ENCODE data around the gene PHF21B. TPM values are rescaled to one million over a fixed set of nuclear protein-coding genes. Genes with fewer than 3 reads are reported as not detected.

PHF21B gene
- total RNA-seq, 2 experiments from 2014 or later, result not detected

DNA sequence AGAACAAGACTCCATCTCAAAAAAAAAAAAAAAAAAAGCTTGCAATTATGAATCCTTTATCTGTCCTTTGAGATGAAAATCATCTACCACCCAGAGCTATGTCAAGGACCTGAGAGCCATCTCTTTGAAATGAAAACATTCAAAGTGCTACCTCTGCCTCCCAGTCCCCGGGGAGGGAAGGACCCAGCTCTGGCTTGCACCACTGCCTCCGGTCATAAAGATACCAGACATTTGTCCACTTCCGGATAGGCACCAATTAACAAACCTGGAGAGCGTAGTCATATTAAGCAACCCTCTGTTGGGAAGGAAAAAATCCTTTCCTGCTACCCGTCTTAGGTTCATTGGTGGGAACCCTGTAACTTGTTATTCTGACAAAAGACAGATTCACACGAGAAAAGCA, 158.9 kb downstream of the PHF21B start:
- Mint-ChIP-seq H3K36me3 (ENCODE audit: low read depth) (no peaks in the 10 kb centered on the region), H3K27me3 (no peaks in the 10 kb centered on the region), H3K4me1 (peaks cover 1% of the 10 kb centered on the region), H3K27ac (no peak overlapping the region), H3K9me3 (no peaks in the 10 kb centered on the region), H3K4me3 (no peak overlapping the region)
- no peak for DNase-seq
- ChIA-PET POLR2A (no interaction called here), CTCF (interaction anchor here (0.7 kb wide), 1 partner anchor 76 kb away, joined by 5 read pairs; no protein-coding TSS in a partner anchor)

DNA sequence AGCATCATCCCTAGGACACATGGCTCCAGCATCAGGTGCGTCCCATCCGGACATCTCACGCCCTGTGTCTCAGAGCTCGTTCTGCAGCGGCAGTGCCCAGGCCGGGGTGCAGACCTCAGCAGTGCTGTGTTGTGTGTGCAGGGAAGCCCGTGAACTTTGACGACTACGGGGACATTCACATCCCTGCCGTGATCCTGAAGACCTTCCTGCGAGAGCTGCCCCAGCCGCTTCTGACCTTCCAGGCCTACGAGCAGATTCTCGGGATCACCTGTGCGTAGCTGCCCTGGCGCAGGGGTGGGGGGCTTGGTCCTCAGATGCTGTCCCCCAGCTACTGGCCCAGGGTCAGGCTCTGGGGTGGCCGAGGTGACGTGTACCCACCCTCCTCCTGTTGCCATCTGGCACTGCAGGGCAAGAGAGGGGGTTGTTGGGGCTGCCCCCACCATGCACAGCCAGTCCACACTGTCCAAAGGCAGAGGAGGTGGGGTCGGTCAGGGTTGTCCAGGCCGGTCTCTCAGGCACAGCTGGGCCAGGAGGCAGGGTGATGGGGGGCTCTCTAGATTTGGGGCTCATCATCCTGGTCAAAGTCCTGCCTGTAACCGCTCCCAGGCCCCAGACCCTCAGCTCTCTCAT, 160.9 kb downstream of the PHF21B start:
- Mint-ChIP-seq H3K4me1 (peaks cover 1% of the 10 kb centered on the region), H3K27ac (no peak overlapping the region), H3K4me3 (no peak overlapping the region), H3K9me3 (no peaks in the 10 kb centered on the region), H3K36me3 (ENCODE audit: low read depth) (no peaks in the 10 kb centered on the region), H3K27me3 (no peaks in the 10 kb centered on the region)
- DNase-seq, result no peak
- CTCF ChIA-PET, result no interaction called here
- POLR2A ChIA-PET, result no interaction called here

DNA sequence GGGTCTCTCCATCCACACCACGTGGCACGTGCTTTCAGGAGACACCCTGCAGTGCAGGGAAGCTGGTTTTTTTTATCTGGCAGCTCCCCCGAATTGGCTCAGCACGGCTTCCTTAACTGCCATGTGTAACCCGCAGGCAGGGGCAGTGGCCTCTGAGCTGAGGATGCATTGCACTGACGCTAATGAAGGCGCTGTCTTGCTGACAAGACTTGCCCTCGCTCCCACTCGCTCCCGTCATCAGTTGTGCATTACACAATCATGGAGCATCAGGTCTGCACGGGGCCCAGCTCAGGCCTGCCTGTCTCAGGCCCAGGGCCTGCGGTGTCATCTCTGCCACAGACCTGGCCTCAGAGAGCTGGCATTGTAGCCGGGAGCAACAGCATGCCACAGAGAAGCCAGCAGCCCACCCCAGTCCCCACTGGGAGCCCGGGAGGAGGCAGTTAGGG, 161.5 kb downstream of the PHF21B start:
- Mint-ChIP-seq H3K9me3 (no peaks in the 10 kb centered on the region), H3K4me1 (peaks cover 1% of the 10 kb centered on the region), H3K36me3 (ENCODE audit: low read depth) (no peaks in the 10 kb centered on the region), H3K27me3 (no peaks in the 10 kb centered on the region), H3K27ac (no peak overlapping the region), H3K4me3 (no peak overlapping the region)
- no peak for DNase-seq
- CTCF ChIA-PET, result no interaction called here
- POLR2A ChIA-PET, result no interaction called here

DNA sequence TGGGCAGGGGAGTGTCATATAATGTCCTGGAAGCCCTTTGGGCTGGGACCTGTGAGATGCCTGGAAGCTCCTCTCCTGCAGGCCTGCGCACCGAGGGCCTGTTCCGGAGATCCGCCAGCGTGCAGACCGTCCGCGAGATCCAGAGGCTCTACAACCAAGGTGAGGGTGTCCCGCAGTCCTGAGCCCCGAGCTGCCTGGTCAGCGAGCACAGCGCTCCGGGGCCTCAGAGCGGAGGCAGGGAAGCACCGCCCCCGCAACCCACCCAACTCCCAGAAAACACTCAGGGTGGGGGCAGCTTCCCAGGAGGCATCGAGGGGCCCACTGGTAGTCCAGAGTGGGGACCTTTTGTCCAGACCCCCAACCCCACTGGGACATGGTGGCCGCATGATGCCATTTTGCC, 161.9 kb downstream of the PHF21B start:
- DNase-seq, result no peak
- no peaks in the 10 kb centered on the region for H3K27me3 Mint-ChIP-seq
- POLR2A ChIA-PET, result no interaction called here
- no peak overlapping the region for H3K4me3 Mint-ChIP-seq
- H3K36me3 Mint-ChIP-seq (ENCODE audit: low read depth), result no peaks in the 10 kb centered on the region
- CTCF ChIA-PET, result no interaction called here
- no peak overlapping the region for H3K27ac Mint-ChIP-seq
- H3K9me3 Mint-ChIP-seq, result no peaks in the 10 kb centered on the region
- H3K4me1 Mint-ChIP-seq, result no peaks in the 10 kb centered on the region

DNA sequence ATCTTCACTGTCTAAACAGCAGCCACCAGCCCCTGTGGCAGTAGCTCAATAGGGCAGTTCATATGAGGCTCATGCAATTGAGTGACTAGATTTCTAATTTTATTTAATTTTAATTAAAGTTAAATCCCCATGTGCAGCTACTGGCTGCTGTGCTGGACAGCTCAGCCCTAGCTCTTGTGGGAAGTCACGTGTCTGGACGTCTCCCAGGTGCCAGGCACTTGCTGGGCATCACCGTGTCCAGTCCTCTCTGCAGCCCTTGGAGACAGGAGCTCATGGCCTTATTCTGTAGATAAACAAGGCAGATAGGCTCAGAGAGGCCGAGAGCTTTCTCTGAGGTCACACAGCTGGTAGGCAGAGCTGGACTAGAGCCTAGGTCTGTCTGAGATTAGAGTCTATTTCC, 162.4 kb downstream of the PHF21B start:
- Mint-ChIP-seq H3K4me1 (no peaks in the 10 kb centered on the region), H3K36me3 (ENCODE audit: low read depth) (no peaks in the 10 kb centered on the region), H3K9me3 (no peaks in the 10 kb centered on the region), H3K27ac (no peak overlapping the region), H3K4me3 (no peak overlapping the region), H3K27me3 (no peaks in the 10 kb centered on the region)
- no peak for DNase-seq
- ChIA-PET CTCF (no interaction called here), POLR2A (no interaction called here)

DNA sequence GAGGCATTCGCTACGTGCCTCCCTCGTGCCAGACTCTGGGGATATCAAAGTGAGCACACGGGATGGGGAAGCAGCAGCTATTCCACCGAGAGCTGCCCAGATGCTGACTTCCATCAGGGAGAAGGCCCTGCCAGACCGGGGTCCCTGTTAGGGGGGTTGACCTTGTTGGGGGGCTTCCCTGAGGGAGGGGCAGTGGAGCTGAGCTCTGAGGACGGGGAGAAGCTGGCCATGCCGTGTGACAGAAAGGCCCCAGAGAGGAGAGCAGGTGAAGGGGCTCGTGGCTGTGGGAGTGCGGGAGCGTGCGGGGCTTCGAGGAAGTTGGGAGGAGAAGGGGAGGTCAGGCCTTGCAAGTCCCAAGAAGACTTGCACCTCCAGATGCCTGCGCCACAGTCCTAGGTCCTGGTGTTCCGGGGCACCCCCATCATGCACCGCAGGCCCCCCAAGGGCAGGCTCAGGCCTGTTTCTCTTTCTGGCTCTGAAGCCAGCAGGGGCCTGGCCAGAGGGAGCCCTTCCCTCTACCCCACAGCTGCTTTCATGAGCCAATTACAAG, 163.0 kb downstream of the PHF21B start:
- Mint-ChIP-seq H3K4me3 (no peak overlapping the region), H3K27ac (no peak overlapping the region), H3K9me3 (no peaks in the 10 kb centered on the region), H3K36me3 (ENCODE audit: low read depth) (no peaks in the 10 kb centered on the region), H3K4me1 (no peaks in the 10 kb centered on the region), H3K27me3 (no peaks in the 10 kb centered on the region)
- ChIA-PET POLR2A (no interaction called here), CTCF (no interaction called here)
- DNase-seq, result no peak

DNA sequence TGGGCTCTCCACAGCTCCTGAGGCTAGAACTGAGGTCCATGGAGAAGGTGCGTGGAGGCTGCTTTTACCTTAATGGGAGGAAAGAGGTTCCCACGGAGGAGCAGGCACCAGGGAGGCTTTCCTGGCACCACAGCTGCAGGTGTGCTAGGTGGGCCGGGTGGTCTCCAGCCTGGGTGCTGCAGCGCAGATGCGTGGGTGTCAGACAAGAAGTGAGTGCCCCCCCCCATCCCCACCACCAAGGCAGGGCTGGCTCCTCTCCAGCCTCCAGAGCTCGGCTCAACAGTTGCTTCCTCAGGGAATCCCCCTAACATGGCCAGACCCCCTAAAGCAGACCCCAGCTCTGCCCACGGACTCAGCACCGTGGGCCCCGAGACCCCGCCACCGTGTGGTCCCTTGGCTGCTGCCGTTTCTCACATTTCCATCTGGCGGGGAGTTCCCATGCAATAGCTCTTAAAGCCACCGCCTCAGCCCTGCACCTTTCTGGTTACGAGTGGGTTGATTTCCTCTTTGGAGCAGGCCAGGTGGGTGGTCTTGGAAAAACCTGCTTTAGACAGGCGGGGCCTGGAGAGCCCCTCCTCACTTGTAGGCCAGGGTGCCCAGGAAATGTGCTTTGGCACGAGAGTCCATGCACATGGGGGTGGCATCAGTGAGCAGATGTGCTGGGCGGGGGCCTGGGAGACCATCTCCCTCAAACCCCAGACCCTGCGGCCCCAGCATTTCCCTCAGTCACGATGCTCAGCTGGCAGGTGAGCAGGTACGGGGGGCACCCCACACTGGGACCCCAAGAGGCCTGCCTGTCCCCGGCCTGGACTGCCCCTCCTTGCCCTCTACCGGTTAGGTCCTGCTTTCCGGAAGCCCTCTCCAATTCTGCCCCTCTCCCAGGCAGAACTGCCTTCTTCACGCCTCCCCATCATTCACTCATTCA, 163.7 kb downstream of the PHF21B start:
- ChIA-PET POLR2A (no interaction called here), CTCF (no interaction called here)
- no peak overlapping the region for H3K4me3 Mint-ChIP-seq
- H3K36me3 Mint-ChIP-seq (ENCODE audit: low read depth), result no peaks in the 10 kb centered on the region
- H3K9me3 Mint-ChIP-seq, result no peaks in the 10 kb centered on the region
- DNase-seq, result no peak
- no peak overlapping the region for H3K27ac Mint-ChIP-seq
- H3K4me1 Mint-ChIP-seq, result no peaks in the 10 kb centered on the region
- H3K27me3 Mint-ChIP-seq, result no peaks in the 10 kb centered on the region

DNA sequence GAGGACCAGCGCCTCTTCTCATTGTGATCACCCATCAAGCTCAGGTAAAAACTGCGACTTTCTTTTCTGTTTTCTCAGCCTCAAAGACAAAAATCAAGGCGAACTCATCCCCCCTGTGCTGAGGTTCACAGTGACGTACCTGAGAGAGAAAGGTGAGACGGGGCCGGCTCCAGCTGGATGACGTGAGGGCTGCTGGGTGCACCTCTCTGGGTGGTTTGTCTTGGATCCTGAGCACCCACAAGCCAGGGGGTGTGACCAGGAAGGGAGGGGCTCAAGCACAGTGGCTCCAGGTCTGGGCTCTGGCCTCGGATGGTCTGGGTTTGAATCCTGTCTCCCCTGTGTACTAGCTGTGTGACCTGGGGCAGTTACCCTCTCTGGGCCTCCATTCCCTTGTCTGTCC, 164.6 kb downstream of the PHF21B start:
- DNase-seq, result no peak
- CTCF ChIA-PET, result no interaction called here
- H3K4me3 Mint-ChIP-seq, result no peak overlapping the region
- POLR2A ChIA-PET, result no interaction called here
- no peaks in the 10 kb centered on the region for H3K4me1 Mint-ChIP-seq
- H3K9me3 Mint-ChIP-seq, result no peaks in the 10 kb centered on the region
- no peaks in the 10 kb centered on the region for H3K27me3 Mint-ChIP-seq
- H3K27ac Mint-ChIP-seq, result no peak overlapping the region
- no peaks in the 10 kb centered on the region for H3K36me3 Mint-ChIP-seq (ENCODE audit: low read depth)

DNA sequence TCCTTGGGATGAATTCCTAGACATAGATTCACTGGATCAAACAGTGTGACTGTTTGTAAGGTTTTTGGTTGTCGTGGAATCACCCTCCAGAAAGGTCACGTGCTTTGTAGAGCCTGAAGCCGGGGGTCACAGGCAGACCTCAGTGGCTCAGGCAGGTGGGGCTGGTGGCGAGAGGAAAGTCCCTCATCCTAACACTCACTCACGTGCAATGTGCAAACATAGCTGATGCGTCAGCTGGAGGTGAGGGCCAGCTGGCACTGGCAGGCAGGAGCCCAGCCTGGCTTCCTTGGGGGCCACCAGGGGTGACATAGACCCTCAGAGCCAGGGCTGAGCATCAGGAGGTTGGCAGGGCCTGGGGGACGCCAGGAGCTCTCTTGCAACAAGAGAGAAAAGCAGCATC, 167.4 kb downstream of the PHF21B start:
- CTCF ChIA-PET, result no interaction called here
- H3K27ac Mint-ChIP-seq, result no peak overlapping the region

DNA sequence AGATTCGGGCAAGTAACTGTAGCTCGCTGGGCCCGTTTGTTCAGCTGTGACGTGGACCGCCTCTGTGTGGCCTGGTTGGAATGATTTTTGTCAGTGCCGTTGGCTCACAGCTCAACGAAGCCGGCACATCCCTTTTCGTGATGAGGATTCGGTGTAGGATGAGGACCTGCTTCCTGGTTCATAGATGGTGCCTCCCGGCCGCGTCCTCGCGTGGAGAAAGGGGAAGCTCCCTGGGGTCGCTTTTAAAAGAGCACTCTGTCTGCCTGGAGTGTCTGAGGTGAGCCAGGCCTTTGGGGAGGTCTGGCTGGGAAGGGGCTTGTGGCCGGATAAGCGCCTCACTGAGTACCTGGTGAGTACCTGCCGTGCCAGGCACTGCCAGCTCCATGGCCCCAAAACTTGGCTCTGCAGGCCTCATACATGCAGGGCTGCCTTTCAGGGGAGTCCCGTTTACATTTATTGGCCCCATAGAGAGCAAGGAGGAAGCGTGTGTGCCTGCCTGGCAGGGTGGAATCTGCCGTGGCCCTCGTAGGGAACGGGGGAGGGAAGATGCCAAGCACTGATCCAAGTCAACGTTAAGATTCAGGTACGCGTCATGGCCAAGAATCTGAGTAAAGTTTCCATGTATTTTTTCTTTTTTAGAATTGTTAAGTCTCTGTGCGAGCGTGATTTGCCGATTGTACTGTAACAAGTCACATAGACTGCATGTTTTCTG, 169.0 kb downstream of the PHF21B start:
- Mint-ChIP-seq H3K9me3 (no peaks in the 10 kb centered on the region), H3K27me3 (no peaks in the 10 kb centered on the region), H3K4me1 (no peaks in the 10 kb centered on the region), H3K27ac (no peak overlapping the region), H3K36me3 (ENCODE audit: low read depth) (no peaks in the 10 kb centered on the region), H3K4me3 (no peak overlapping the region)
- no peak for DNase-seq
- POLR2A ChIA-PET, result no interaction called here
- CTCF ChIA-PET, result no interaction called here

More for the DNA sequence above, 167.4 kb downstream of the PHF21B start:
- Mint-ChIP-seq H3K27me3 (no peaks in the 10 kb centered on the region), H3K4me1 (no peaks in the 10 kb centered on the region), H3K36me3 (ENCODE audit: low read depth) (no peaks in the 10 kb centered on the region), H3K9me3 (no peaks in the 10 kb centered on the region), H3K4me3 (no peak overlapping the region)
- DNase-seq, result no peak
- POLR2A ChIA-PET, result no interaction called here

DNA sequence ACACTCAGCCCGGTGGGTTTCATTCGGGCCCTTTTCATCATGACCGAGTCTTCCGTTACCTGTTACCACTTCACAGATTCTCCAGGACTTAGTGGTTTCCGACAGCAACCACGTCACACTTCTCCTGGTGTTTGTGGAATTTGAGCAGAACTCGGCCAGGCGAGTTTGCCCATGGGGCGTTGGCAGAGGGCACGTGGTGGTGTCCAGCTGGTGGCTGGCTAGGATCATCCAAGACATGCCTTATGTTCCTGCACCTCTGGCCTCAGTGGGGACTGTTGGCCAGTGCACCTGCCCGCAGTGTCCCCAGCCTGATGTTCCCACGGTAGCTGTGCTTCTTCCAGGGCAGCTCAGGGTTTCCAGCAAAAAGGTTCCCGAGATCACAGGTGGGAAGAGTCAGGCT, 170.1 kb downstream of the PHF21B start:
- POLR2A ChIA-PET, result no interaction called here
- CTCF ChIA-PET, result no interaction called here
- no peak for DNase-seq
- no peaks in the 10 kb centered on the region for H3K4me1 Mint-ChIP-seq
- no peaks in the 10 kb centered on the region for H3K36me3 Mint-ChIP-seq (ENCODE audit: low read depth)
- no peaks in the 10 kb centered on the region for H3K9me3 Mint-ChIP-seq
- H3K4me3 Mint-ChIP-seq, result no peak overlapping the region
- no peaks in the 10 kb centered on the region for H3K27me3 Mint-ChIP-seq
- no peak overlapping the region for H3K27ac Mint-ChIP-seq

DNA sequence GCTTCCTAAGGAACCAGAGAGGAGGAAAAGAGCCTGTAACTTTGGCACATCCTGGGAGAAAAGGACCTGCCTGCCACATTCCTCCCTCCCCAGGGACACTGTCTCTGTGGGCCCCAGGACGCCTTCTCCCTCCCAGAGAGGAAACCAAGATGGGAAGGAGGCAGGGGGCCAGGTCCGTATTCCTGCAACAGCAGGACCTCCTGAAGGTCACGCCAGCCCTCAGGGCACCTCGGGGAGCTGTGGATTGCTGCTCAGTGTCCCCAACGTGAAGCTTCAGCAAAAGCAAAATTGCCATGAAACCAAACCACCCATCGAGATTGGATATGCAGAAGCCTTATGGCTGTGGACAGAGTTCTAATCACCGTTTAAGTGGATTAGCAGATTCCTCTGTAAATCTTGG, 170.7 kb downstream of the PHF21B start:
- Mint-ChIP-seq H3K4me3 (no peak overlapping the region), H3K36me3 (ENCODE audit: low read depth) (no peaks in the 10 kb centered on the region), H3K27me3 (peaks cover 3% of the 10 kb centered on the region), H3K27ac (no peak overlapping the region), H3K4me1 (no peaks in the 10 kb centered on the region), H3K9me3 (peaks cover 2% of the 10 kb centered on the region)
- no peak for DNase-seq
- ChIA-PET CTCF (no interaction called here), POLR2A (no interaction called here)

DNA sequence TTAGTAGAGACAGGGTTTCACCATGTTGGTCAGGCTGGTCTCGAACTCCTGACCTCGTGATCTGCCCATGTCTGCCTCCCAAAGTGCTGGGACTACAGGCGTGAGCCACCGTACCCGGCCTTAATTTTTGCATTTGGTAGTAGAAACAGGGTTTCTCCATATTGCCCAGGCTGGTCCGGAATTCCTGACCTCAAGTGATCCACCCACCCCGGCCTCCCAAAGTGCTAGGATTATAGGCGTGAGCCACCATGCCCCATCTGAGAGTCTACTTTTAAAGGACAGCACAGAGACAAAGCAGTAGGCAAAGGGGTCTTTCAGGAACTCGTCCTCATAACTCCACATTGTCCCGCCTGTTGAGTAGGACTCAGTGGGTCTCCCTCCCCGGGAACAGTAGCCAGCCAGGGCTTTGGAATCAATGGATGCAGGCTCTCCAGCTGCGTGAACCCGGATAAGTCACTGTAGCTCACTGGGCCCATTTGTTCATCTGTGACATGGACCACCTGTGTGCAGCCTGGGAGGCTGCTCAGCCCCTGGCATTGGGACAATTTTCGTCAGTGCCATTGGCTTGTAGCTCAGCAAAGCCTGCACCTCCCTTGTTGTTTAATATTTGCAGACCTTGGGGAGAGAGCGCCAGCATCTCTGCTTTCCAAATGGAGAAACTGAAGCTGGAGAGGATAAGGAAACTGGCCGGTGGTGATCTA, 171.3 kb downstream of the PHF21B start:
- Mint-ChIP-seq H3K27me3 (peaks cover 6% of the 10 kb centered on the region), H3K4me1 (no peaks in the 10 kb centered on the region), H3K36me3 (ENCODE audit: low read depth) (no peaks in the 10 kb centered on the region), H3K4me3 (no peak overlapping the region), H3K9me3 (peaks cover 2% of the 10 kb centered on the region), H3K27ac (no peak overlapping the region)
- no peak for DNase-seq
- ChIA-PET CTCF (no interaction called here), POLR2A (no interaction called here)

Data from activated CD4-positive, alpha-beta memory T cell treated with anti-CD3 and anti-CD28 coated beads, Interleukin-2, amount 10 ng/mL, durations not matched to agents 7 days and 5 days (primary cell).